DMS53 treated with DMSO at 0.1 percent for 48 hours (cell line): ENCODE measurements around the gene FKBP15.

ENCODE experiments used
- DNase-seq: peaks from one replicate; lab custom pipeline; 2025; ENCODE audit not compliant: unreplicated experiment; lab: John Stamatoyannopoulos, UW

Gene FKBP15

DNA sequence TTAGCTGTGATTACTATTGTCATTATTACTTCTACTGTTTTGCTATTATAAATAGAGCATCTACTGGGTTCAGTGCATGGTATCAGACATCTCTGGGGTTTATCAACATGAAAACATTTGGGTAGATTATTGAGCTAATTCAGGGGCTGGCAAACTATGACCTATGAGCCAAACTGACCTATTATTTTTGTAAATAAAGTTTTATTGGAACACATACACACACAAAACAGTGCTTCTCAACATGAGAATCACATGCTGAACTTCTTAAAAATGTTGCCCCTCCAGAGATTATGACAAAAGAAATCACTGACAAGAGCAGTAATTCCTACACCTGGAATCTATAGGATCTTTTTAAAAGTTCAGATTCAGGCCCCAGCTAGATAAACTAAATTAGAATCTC lies 39.9 kb downstream of the FKBP15 start:
- DNase-seq, result no peak

- no peak for DNase-seq
These were observed 41.2 kb downstream of the FKBP15 start for GRCh38 chr9:113179839-113180238.

DNA sequence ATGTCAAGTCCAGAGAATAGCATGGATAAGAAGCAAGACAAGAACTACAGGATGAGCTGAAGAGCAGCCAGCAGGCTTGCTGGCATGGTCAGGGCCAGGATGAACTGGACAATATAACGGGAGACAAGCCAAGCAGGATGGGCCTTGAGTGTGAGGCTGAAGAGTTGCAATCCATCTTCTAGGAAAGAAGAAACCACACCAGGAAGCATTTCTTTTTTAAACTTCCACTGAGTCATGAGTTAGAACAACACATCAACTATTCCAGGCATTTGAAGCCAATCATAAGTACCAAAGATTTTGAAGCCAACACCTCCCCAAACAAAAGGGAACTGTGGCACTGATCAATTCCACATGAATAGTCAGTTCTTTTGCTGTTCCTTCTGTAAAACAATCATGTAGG lies 43.0 kb downstream of the FKBP15 start:
- no peak for DNase-seq

- no peak for DNase-seq
These were observed 43.8 kb downstream of the FKBP15 start for GRCh38 chr9:113177251-113177650.

- no peak for DNase-seq
These were observed 44.3 kb downstream of the FKBP15 start for GRCh38 chr9:113176803-113177202.

DNA sequence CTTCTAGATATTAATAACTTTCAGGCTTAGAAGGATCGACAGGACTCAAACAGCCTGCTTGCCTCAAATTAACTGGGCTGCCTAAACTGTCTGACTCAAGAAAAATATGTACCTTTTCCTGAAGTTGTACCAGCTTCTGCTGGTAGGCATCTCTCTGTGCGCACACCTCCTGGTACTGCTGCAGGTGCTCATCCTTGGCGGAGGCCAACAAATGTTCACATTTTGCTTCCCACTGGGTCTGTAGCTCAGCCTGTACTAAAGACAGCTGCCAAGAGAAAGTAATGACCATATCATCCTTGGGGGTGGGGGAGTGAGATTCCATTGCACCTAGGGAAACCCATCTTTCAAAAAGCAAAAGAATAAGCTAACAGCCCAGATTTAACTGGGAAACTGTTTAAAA lies 47.7 kb downstream of the FKBP15 start:
- no peak for DNase-seq

GRCh38 chr9:113168809-113169208 lies 52.3 kb downstream of the FKBP15 start:
- no peak for DNase-seq

- DNase-seq, result no peak
These were observed 55.0 kb downstream of the FKBP15 start for GRCh38 chr9:113166039-113166438.

DNA sequence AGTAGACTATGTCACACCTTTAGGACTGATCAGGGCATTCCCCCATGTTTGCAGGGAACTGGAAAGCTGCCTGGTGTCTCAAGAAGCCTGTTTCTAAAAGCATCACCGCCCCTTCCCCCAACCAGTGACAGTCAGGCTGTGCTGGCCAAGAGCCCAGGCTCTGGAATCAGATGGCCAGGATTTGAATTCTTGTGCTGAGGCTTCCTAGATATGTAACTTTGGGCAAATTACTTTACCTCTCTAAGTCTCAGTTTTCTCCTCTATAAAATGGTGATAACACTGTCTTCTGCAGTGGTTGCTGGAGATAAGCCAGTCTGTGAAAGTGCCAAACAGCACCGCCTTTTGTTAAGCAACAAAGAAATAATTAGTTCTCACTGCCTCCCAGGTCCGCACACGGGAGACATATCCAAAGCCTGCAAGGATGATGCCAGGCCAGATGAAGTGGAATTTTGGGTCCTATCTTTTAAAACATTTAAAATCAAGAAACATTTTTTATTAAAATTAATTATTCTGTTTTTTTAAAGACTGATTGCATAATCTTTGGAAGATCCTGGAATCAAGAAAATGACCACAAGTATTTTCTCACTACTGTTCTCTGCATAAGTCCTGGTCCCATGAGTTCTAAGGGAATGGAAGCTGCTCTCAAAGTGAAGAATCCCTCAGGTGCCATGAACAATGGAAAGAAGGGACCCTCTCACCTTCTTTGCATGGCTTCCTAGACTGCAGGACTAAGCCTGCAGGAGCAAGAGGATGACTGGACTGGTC lies 56.4 kb downstream of the FKBP15 start:
- no peak for DNase-seq

GRCh38 chr9:113163001-113163400 lies 58.1 kb downstream of the FKBP15 start:
- DNase-seq, result no peak

DNA sequence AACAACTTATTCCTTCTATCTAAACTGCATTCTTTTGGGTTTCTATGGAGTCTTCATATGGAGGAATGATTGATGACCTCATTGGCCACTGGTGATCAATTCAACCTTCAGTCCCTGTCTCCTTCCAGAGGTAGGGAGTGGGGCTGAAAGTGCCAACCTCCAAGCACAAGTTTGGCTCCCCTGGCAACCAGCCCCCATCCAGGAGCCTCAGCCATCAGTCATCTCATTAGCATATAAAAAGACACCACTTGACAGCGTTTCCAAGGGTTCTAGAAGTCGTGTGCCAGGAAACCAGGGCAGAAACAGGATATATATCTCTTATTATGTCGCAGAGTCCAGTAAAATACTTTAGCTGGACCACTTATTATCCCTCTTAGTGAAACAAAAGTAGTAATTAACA lies 60.5 kb downstream of the FKBP15 start:
- no peak for DNase-seq

DNA sequence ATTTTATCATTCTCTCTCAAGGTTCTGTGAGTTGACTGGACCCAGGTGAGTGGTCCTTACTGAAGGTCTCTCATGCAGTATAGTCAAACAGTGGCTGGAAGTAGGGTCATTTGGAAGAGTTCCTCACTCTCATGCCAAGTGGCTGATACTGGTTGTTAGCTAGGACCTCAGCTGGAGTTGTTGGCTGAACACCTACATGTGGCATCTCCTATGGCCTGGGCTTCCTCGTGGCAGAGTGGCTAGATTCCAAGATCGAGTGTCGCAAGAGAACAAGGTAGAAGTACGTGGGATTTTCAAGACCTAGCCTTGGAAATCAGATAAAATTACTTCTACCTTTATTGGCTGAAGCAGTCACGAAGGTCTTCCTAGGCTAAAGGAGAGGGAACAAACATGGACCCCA lies 62.6 kb downstream of the FKBP15 start:
- DNase-seq, result no peak

- no peak for DNase-seq
These were observed 64.2 kb downstream of the FKBP15 start for GRCh38 chr9:113156880-113157279.

DNA sequence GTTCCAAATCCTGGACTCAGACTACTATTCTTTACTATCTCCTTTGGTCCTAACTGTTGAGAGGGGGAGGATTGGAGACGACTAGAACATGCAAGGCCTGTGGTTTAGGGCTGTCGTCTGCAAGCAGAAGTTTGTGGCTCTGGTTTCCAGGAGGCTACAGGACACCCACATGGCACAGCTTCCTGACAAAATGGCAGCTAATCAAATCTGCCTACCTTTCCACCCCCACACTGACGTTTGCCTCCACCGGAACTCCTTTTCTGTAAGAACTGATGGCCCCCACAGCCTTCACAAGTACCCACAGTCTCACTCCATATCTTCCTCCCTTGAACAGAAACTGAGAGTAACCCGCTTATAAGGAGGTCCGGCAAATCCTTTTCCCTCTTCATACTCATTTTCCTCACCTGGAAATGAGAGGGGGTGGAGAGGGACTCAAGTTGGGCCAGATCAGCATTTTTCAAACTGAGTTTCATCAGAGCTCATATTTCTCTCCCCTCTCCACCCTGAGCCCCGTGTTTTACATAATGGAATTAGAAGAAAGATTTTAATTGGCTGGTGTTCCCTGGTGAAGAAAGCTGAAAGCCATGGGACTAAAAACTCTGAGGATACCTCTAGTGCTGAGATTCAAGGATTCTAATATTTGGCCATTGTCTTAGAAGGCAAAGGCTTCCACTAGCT lies 65.0 kb downstream of the FKBP15 start:
- no peak for DNase-seq

DNA sequence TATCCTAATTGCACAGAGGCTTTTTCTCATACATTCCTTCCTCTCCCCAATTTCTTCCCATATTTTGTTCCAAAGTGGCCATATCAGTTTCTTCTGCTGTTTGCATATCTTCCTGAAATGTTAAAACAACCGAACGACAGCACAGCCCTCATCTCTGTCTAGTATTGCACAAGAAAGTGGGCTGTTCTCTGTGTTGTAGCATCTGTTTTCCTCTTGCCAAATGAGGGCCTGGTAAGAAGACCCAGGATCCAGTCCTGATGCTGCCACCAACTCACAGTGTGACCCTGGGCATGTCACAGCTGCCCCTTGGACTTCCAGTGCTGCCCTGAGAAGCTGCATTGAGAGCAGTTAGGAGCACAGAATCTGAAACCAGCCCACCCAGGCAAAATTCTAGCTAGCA lies 66.1 kb downstream of the FKBP15 start:
- DNase-seq, result no peak

GRCh38 chr9:113154471-113154870 lies 66.6 kb downstream of the FKBP15 start:
- DNase-seq, result no peak

DNA sequence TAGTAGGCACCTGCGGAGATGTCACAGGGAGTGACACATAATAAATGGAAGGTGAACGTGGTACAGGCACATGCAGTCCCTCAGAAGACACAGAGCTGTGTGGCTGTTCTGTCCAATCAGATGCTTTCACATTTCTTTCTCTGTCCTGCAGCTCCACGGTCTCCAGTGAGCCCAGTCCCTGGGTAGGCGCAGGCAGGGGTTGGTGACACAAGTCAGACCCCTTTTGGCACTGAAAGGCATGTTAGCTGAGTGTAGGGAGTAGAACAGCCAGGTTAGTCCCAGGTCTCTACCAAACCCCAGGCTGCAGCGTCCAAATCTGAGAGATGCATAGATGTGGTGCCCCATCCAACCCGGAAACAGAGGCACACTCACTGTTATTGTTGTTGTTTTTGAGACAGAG lies 67.5 kb downstream of the FKBP15 start:
- DNase-seq, result no peak

- no peak for DNase-seq
These were observed 68.4 kb downstream of the FKBP15 start for GRCh38 chr9:113152699-113153098.

DNA sequence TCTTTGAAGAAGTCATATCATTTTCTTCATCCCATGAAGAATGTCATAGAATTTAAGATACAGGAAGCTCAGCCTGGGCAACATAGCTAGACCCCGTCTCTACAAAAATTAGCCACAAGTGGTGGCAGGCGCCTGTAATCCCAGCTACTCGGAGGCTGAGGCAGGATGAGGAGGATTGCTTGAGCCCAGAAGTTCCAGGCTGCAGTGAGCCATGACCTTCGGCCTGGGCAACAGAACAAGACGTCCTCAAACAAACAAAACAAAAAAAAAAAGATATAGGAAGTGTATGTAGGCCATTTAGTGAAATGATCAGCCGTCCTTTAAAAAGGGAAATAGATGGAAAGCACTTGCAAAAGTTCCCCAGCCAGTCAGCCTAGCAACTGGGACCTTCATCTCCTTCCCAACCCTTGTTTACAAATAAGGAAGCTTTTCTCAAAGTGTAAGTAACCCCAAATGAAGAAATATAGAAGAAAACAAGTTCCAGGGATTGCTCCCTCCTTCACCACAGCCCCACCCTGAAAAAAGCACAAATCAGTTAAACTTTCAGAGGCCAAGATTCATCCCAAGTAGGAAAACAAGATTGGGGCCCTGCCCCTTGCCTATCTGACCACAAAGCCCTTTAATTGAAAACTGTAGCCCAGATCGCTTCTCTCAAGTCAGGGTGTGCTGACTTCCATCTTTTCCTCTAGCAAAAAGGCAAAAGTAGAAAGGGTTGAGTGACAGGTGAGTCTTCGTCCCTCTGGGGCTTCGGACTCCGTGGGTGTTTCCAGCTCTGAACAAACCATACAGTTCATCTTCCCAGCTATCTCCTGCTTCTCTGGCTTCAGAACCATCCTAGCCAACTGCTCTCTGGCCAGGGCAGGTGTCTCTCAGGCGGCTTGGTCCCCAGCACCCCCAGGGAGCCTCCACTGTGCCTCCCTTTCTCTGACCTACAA lies 69.1 kb downstream of the FKBP15 start:
- DNase-seq, result no peak

GRCh38 chr9:113150670-113151611 lies 70.1 kb downstream of the FKBP15 start, which contains the start of gene SLC31A2:
Gene SLC31A2 (plus strand): TSS chr9:113151007. CDS start chr9:113151075, 68 bp downstream.
- DNase-seq, result peak; percentile 38
